Omental fat pad (tissue), 4 donors: ENCODE measurements around the gene KRT222. TPM values are rescaled to one million over a fixed set of nuclear protein-coding genes. Genes with fewer than 3 reads are reported as not detected.

ENCODE experiments used
- ATAC-seq: fragments of 150-250 bp; one replicate; pipeline ENCODE4 v1.9.1; 2016; ENCODE audit warnings: mild to moderate bottlenecking, moderate library complexity; ENCODE audit not compliant: low FRiP score
- DNase-seq: peaks from one replicate; pipeline ENCODE4 v3.0.0-alpha.2; 2019; ENCODE audit warnings: low spot score
- CTCF ChIP-seq, 3 donors: fragments of 450-650 bp; IDR thresholded peaks; one replicate each; pipeline ENCODE4 v1.5.1; 2016 to 2017; ENCODE audit warnings: antibody characterized with exemption in 3 of 3, mild to moderate bottlenecking in 3 of 3, moderate library complexity in 2 of 3
- total RNA-seq, 4 donors: library from RNA; depleted of rRNA; stranded (reverse); fragments of >200 nt; gene quantifications; one replicate each; pipeline ENCODE4 v1.1.0, GENCODE V29; 2016

KRT222 gene
- 10 to 100 TPM in 1 of 4 donors, 1 to 10 TPM in 2, not detected in 1; 2.0 to 11.5 (median 3.5) TPM for total RNA-seq

- no peak for ATAC-seq
- TF ChIP-seq CTCF (IDR thresholded peaks at IDR 0.05): no peak
- DNase-seq: no peak
Measured at GRCh38 chr17:40664582-40665333, at the start of gene KRT222. Gene KRT222, minus strand, starts transcription at chr17:40665177. Its CDS starts 78 bp downstream, at chr17:40665099.

- DNase-seq (no peak), ATAC-seq (no peak)
- TF ChIP-seq CTCF (IDR thresholded peaks at IDR 0.05): no peak
Measured at GRCh38 chr17:40714473-40714872, 49.5 kb upstream of the KRT222 start.

- no peak for TF ChIP-seq CTCF (IDR thresholded peaks at IDR 0.05)
Measured at GRCh38 chr17:40707745-40708144, 42.8 kb upstream of the KRT222 start.

GRCh38 chr17:40705584-40705983 lies 40.6 kb upstream of the KRT222 start:
- TF ChIP-seq CTCF (IDR thresholded peaks at IDR 0.05): no peak
- DNase-seq: no peak
- ATAC-seq: no peak

More at GRCh38 chr17:40707745-40708144, 42.8 kb upstream of the KRT222 start:
- ATAC-seq (peak; percentile 41), DNase-seq (no peak)

GRCh38 chr17:40703652-40704051 lies 38.7 kb upstream of the KRT222 start, which contains the start of gene KRT24:
Gene KRT24, minus strand, starts transcription at chr17:40703752. Its CDS starts 59 bp downstream, at chr17:40703693.
- no peak for DNase-seq
- no peak for ATAC-seq
- no peak for TF ChIP-seq CTCF (IDR thresholded peaks at IDR 0.05)

- TF ChIP-seq CTCF (IDR thresholded peaks at IDR 0.05): no peak
- ATAC-seq (no peak), DNase-seq (no peak)
Measured at GRCh38 chr17:40702271-40702670, 37.3 kb upstream of the KRT222 start.

GRCh38 chr17:40699853-40700252 lies 34.9 kb upstream of the KRT222 start:
- ATAC-seq: no peak
- DNase-seq: no peak

More at GRCh38 chr17:40699853-40700252, 34.9 kb upstream of the KRT222 start:
- no peak for TF ChIP-seq CTCF (IDR thresholded peaks at IDR 0.05)
